Activated T-cell treated with anti-CD3 and anti-CD28 coated beads for 48 hours (primary cell): Measurements from ENCODE around the gene XAGE1A.
"Not testable (repeated sequence)": the region's sequence is repeated elsewhere in the genome, so short reads cannot be mapped to it uniquely, and the experiment has no call there.

ENCODE experiments used
- DNase-seq: peaks from one replicate; pipeline ENCODE4 v3.0.0-alpha.2; 2020; ENCODE audit warnings: low read depth

XAGE1A gene, protein sequence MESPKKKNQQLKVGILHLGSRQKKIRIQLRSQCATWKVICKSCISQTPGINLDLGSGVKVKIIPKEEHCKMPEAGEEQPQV

GRCh38 chrX:52495545-52496418 lies at the start of gene XAGE1A:
XAGE1A (plus strand) TSS chrX:52495808; CDS start chrX:52497362, 1,554 bp downstream.
- not testable (repeated sequence) for DNase-seq

- not testable (repeated sequence) for DNase-seq
These were observed 43.6 kb upstream of the XAGE1A start for GRCh38 chrX:52452031-52452430.

DNA sequence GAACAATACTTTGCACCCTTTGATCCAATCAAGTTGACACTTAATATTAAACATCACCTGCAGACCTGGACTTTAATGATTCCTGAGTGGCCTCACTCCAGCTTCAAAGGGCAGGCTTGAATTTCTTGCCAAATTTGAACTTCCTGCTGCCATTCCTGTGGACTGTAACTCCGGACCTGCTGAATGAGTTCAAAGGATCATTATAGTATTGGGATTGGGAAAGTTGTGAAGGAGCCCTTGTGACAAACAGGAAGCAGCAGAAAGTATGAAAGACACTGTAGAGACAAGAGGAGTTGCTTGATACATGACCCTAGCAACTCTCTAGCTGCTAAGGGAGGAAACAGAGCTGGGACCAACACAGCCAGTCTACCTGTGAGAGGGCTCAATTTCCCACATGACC lies 24.3 kb upstream of the XAGE1A start:
- not testable (repeated sequence) for DNase-seq

- not testable (repeated sequence) for DNase-seq
These were observed 788 bp downstream of the XAGE1A start for GRCh38 chrX:52496419-52496772.

- DNase-seq, result not testable (repeated sequence)
These were observed 5.8 kb downstream of the XAGE1A start for GRCh38 chrX:52501362-52501761.

DNA sequence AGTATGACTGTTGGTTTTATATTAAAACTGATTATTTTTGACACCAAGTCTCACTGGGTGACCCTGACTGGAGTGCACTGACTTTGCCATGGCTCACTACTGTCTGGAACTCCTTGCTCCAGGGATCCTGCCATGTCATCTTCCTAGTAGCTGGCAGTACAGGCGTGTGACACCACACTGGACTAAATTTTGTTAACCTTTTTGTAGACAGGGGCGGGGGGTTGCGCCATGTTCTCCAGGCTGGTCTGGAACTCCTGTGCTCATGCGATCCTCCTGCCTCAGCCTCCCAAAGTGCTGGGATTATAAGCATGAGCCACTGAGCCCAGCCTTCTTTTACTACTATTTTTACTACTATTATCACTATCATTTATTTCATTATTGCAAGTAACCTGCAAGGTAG lies 8.9 kb downstream of the XAGE1A start:
- DNase-seq, result no peak

- DNase-seq, result no peak
These were observed 11.7 kb downstream of the XAGE1A start for GRCh38 chrX:52507331-52507730.

GRCh38 chrX:52509916-52510315 lies 14.3 kb downstream of the XAGE1A start:
- no peak for DNase-seq

- DNase-seq, result not testable (repeated sequence)
These were observed 15.5 kb downstream of the XAGE1A start for GRCh38 chrX:52511126-52511525.

DNA sequence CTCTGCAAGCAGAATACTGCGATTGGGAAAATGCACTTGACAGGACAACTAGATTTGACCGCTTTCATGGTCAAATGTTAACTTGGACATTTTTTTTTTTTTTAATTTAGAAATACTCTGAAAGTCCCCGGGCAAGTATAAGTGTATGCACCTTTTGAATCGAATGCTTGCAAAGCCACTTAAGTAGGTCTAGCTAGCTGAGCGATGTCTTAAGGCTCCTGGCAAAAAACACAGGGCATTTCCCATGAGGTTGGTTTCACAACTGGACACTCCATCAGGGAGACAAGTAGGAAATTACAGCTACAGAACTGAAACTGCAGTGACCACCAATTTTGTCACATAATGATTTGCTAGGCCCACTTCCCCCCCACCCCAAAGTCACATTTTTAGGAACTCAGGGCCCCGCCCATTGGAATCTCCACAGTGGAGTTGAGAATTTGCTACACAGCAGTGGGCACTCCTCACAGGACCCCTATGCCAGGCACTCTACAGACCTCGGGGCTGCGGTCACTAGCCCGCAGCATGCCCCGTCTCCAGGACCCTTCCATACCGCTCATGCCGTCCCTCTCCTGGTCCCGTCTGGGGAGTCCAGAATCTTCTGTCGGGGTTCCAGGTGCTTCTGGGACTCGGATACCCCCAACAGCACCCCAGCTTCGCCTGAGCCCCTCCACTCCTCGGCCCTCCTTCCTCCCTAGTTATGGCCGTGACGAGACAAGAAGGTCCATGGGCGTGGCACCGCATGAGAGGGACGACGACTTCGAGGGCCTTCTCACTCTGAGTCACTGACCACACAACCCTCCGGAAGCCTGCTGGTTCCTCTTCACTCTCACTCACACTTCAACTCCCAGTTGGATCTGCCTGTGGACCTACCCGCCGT lies 20.7 kb downstream of the XAGE1A start:
- DNase-seq, result not testable (repeated sequence)

GRCh38 chrX:52516987-52517325 lies 21.3 kb downstream of the XAGE1A start, which contains the start of gene XAGE1B:
XAGE1B (minus strand) TSS chrX:52517063; CDS start chrX:52515527, 1,536 bp downstream.
- not testable (repeated sequence) for DNase-seq

DNA sequence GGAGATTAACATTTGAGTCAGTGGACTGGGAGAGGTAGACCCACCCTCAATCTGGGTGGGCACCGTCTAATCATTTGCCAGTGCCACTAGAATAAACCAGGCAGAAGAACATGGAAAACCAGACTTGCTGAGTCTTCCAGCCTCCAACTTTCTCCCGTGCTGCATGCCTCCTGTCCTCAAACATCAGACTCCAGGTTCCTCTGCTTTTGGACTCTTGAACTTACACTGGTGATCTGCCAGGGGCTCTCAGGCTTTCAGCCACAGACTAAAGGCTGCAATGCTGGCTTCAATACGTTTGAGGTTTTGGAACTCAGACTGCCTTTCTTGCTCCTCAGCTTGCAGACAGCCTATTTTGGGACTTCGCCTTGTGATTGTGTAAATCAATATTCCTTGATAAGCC lies 45.4 kb downstream of the XAGE1A start:
- not testable (repeated sequence) for DNase-seq

GRCh38 chrX:52542311-52542710 lies 46.7 kb downstream of the XAGE1A start:
- no peak for DNase-seq

- no peak for DNase-seq
These were observed 48.7 kb downstream of the XAGE1A start for GRCh38 chrX:52544147-52544840.

DNA sequence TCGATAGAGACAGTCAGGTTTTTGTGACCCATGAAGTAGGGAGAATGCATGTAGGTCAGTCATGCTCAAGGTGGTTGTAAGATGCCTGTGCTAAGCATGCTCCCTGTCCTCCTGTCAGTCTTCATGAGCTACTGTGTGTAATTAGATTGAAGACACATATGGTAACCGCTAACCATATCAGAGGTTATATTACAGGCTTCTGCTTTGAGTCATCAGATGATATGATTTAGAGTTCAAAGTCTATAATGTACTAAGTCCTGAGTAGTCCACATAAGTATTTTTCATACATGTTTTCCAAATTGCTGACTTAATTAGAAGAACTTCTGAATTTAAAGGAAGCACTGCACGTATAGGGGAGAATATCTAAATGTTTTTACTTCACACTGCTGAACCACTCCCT lies 53.2 kb downstream of the XAGE1A start:
- not testable (repeated sequence) for DNase-seq
